ENCODE data around the gene ITIH1.

ITIH1 gene

GRCh38 chr3:52794612-52795099 lies 17.3 kb downstream of the ITIH1 start, which contains the start of gene ITIH3:
Gene ITIH3, plus strand, starts transcription at chr3:52794796. Its CDS starts 8 bp downstream, at chr3:52794804.
- no peak for DNase-seq (ENCODE audit: low read depth)
- TF ChIP-seq, protein P1, sequence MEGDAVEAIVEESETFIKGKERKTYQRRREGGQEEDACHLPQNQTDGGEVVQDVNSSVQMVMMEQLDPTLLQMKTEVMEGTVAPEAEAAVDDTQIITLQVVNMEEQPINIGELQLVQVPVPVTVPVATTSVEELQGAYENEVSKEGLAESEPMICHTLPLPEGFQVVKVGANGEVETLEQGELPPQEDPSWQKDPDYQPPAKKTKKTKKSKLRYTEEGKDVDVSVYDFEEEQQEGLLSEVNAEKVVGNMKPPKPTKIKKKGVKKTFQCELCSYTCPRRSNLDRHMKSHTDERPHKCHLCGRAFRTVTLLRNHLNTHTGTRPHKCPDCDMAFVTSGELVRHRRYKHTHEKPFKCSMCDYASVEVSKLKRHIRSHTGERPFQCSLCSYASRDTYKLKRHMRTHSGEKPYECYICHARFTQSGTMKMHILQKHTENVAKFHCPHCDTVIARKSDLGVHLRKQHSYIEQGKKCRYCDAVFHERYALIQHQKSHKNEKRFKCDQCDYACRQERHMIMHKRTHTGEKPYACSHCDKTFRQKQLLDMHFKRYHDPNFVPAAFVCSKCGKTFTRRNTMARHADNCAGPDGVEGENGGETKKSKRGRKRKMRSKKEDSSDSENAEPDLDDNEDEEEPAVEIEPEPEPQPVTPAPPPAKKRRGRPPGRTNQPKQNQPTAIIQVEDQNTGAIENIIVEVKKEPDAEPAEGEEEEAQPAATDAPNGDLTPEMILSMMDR (IDR thresholded peaks at IDR 0.05; ENCODE audit: low read depth, low read length, missing control alignments) = no peak

DNA sequence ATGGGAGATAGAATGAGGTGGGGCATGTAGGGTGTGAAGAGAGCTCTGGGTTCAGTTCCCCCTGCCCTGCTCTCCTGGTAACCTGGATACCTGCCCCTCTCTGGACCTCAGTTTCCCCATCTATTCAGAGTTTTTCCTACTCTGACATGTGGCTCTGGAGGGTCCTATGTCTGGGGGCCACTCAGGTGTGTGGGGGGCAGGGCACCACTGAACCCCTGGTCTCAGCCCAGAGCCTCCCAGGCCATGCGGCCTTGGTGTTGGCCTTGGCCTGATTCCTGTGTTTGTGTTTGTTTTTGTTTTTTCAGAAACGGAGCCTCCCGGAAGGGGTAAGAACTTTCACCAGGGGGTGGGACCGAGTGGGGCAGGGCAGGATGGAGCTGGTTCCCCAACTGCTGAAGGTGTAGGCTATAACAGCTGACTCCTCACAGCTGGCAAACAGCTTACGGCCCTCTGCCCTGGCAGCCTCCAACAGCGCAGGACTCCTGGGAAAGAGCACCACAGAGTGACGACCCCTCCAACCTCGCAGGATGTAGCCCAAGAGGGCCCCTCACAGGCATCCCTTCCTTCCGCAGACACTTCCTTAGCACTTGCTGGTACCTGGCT lies 18.0 kb downstream of the ITIH1 start:
- in situ Hi-C loops (cut with HindIII; ENCODE audit: low sequenced_read_pairs) = no loop called here
- TF ChIP-seq, protein P1 (IDR thresholded peaks at IDR 0.05; ENCODE audit: low read depth, low read length, missing control alignments) = no peak
- no peak overlapping the region for H3K4me3 ChIP-seq (ENCODE audit: low read depth, low read length)
- DNase-seq (ENCODE audit: low read depth) = no peak

More at GRCh38 chr3:52794612-52795099, 17.3 kb downstream of the ITIH1 start, which contains the start of gene ITIH3:
- in situ Hi-C loops (cut with HindIII; ENCODE audit: low sequenced_read_pairs) = no loop called here
- H3K4me3 ChIP-seq (ENCODE audit: low read depth, low read length) = no peak within 1 kb of the TSS

GRCh38 chr3:52796411-52796810 lies 19.0 kb downstream of the ITIH1 start:
- no peak overlapping the region for H3K4me3 ChIP-seq (ENCODE audit: low read depth, low read length)
- in situ Hi-C loops (cut with HindIII; ENCODE audit: low sequenced_read_pairs) = no loop called here
- DNase-seq (ENCODE audit: low read depth) = no peak
- TF ChIP-seq, protein P1 (IDR thresholded peaks at IDR 0.05; ENCODE audit: low read depth, low read length, missing control alignments) = no peak

DNA sequence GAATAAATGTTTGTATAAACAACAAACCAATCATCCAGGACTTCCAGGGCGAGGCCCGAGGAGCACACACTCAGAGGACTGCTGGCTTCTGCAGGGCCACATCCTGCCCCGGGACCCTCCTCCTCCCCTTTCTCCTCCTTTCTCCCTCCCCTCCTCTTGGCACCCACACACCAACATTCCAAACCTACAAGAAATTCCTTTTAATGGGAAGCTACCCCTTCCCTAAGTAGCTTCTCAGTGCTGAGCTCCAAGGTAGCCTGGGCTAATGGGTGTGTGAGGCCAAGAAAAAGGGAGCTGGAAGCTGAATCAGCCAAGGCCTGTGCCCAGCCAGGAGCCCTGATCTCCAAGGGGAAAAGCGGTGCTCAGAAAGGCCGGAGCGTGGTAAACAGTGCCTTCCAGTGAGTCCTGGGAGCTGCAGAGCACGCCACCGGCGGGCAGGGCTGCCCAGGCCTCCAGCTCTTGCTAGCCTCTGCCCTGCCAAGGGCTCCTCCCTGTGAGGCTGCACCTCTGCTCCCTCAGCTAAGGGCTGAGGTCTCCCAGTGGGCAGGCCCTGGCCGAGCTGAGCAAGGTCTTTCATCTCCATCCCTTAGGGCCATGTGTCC lies 21.1 kb downstream of the ITIH1 start:
- DNase-seq (ENCODE audit: low read depth) = no peak
- H3K4me3 ChIP-seq (ENCODE audit: low read depth, low read length) = no peak overlapping the region
- TF ChIP-seq, protein P1 (IDR thresholded peaks at IDR 0.05; ENCODE audit: low read depth, low read length, missing control alignments) = no peak
- in situ Hi-C loops (cut with HindIII; ENCODE audit: low sequenced_read_pairs) = no loop called here

- DNase-seq (ENCODE audit: low read depth) = no peak
- TF ChIP-seq, protein P1 (IDR thresholded peaks at IDR 0.05; ENCODE audit: low read depth, low read length, missing control alignments) = peak; percentile 38
- no peak overlapping the region for H3K4me3 ChIP-seq (ENCODE audit: low read depth, low read length)
- in situ Hi-C loops (cut with HindIII; ENCODE audit: low sequenced_read_pairs) = no loop called here
Measured at GRCh38 chr3:52798978-52799476, 21.6 kb downstream of the ITIH1 start.

DNA sequence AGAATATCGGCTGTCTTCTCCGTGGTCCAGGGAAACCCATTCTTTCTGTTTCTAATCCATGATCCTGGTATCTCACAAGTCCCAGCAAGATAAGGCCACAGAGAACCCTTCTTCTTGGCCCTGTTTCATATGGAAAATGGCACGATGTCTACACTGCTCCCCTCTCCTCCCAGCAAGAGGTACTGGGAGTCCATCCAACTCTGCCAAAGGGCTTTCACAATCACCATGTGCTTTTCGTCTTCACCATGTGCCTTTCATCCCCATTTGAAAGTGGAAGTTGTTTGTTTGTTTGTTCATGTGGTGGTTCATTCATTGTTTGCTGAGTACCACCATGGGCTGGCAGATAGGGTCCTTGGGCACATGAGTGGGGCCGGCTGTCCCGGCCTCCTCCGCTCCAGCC lies 22.7 kb downstream of the ITIH1 start:
- no peak for DNase-seq (ENCODE audit: low read depth)
- TF ChIP-seq, protein P1 (IDR thresholded peaks at IDR 0.05; ENCODE audit: low read depth, low read length, missing control alignments) = no peak
- no peak overlapping the region for H3K4me3 ChIP-seq (ENCODE audit: low read depth, low read length)
- in situ Hi-C loops (cut with HindIII; ENCODE audit: low sequenced_read_pairs) = no loop called here
